ENCODE data around the gene MPHOSPH9.

MPHOSPH9 gene

GRCh38 chr12:123149501-123150274 is 83.3 kb downstream of the MPHOSPH9 start:
- DNase-seq (ENCODE audit: low read depth) = no peak

- DNase-seq (ENCODE audit: low read depth) = no peak
Observed at GRCh38 chr12:123149088-123149487, 83.9 kb downstream of the MPHOSPH9 start.

- DNase-seq (ENCODE audit: low read depth) = no peak
Observed at GRCh38 chr12:123148655-123149054, 84.3 kb downstream of the MPHOSPH9 start.

- DNase-seq (ENCODE audit: low read depth) = no peak
Observed at GRCh38 chr12:123148223-123148622, 84.7 kb downstream of the MPHOSPH9 start.

GRCh38 chr12:123145211-123145610 is 87.7 kb downstream of the MPHOSPH9 start:
- DNase-seq (ENCODE audit: low read depth) = no peak

GRCh38 chr12:123143736-123144461 is 89.0 kb downstream of the MPHOSPH9 start:
- DNase-seq (ENCODE audit: low read depth) = no peak

- no peak for DNase-seq (ENCODE audit: low read depth)
Observed at GRCh38 chr12:123142921-123143735, 89.8 kb downstream of the MPHOSPH9 start.

- no peak for DNase-seq (ENCODE audit: low read depth)
Observed at GRCh38 chr12:123142518-123142840, 90.5 kb downstream of the MPHOSPH9 start.

GRCh38 chr12:123141615-123142517 is 91.1 kb downstream of the MPHOSPH9 start:
- no peak for DNase-seq (ENCODE audit: low read depth)

- DNase-seq (ENCODE audit: low read depth) = no peak
Observed at GRCh38 chr12:123140676-123141614, 92.0 kb downstream of the MPHOSPH9 start.

- DNase-seq (ENCODE audit: low read depth) = no peak
Observed at GRCh38 chr12:123139926-123140675, 92.8 kb downstream of the MPHOSPH9 start.

GRCh38 chr12:123135688-123136087 is 97.3 kb downstream of the MPHOSPH9 start:
- DNase-seq (ENCODE audit: low read depth) = no peak

- DNase-seq (ENCODE audit: low read depth) = no peak
Observed at GRCh38 chr12:123134826-123135225, 98.1 kb downstream of the MPHOSPH9 start.

GRCh38 chr12:123134271-123134671 is 98.7 kb downstream of the MPHOSPH9 start:
- no peak for DNase-seq (ENCODE audit: low read depth)

GRCh38 chr12:123133701-123134100 is 99.2 kb downstream of the MPHOSPH9 start:
- no peak for DNase-seq (ENCODE audit: low read depth)

- DNase-seq (ENCODE audit: low read depth) = no peak
Observed at GRCh38 chr12:123132951-123133619, 99.9 kb downstream of the MPHOSPH9 start.

GRCh38 chr12:123131879-123132402 is 101.0 kb downstream of the MPHOSPH9 start:
- no peak for DNase-seq (ENCODE audit: low read depth)

GRCh38 chr12:123131291-123131832 is 101.6 kb downstream of the MPHOSPH9 start:
- no peak for DNase-seq (ENCODE audit: low read depth)

GRCh38 chr12:123129621-123130020 is 103.3 kb downstream of the MPHOSPH9 start:
- DNase-seq (ENCODE audit: low read depth) = no peak
